GM12872 (cell line): ENCODE data around the gene PCCA.

ENCODE experiments used
- CTCF ChIP-seq: IDR thresholded peaks from 3 replicates; pipeline ENCODE4 v1.5.1; 2011; ENCODE audit warnings: low read depth, mild to moderate bottlenecking, low read length, moderate library complexity; ENCODE audit not compliant: insufficient read depth

Gene PCCA

GRCh38 chr13:100245104-100245503, 156.2 kb downstream of the PCCA start:
- no peak for TF ChIP-seq CTCF

GRCh38 chr13:100247937-100248336, 159.0 kb downstream of the PCCA start:
- no peak for TF ChIP-seq CTCF

- TF ChIP-seq CTCF: no peak
Measured at GRCh38 chr13:100254002-100254401, 165.1 kb downstream of the PCCA start.

- TF ChIP-seq CTCF: no peak
Measured at GRCh38 chr13:100262404-100262803, 173.5 kb downstream of the PCCA start.

- no peak for TF ChIP-seq CTCF
Measured at GRCh38 chr13:100266026-100266425, 177.1 kb downstream of the PCCA start.

GRCh38 chr13:100269837-100270236, 180.9 kb downstream of the PCCA start:
- no peak for TF ChIP-seq CTCF

- TF ChIP-seq CTCF: no peak
Measured at GRCh38 chr13:100273138-100273537, 184.2 kb downstream of the PCCA start.

- TF ChIP-seq CTCF: no peak
Measured at GRCh38 chr13:100273552-100273951, 184.7 kb downstream of the PCCA start.
